PC-9 (cell line): Measurements from ENCODE around the gene HAL. TPM values are rescaled to one million over a fixed set of nuclear protein-coding genes. Genes with fewer than 3 reads are reported as not detected.

Experiments used
- BruUV-seq: library from RNA; stranded (reverse); fragments of 400-500 nt; replicated peaks from 2 replicates; lab custom pipeline; 2021; lab: Mats Ljungman, UMichigan
- CTCF ChIA-PET: fragments of 300-600 bp; sonication (Branson Sonifier 250); formaldehyde crosslinking; loops from one replicate; lab custom pipeline; 2022; ENCODE audit warnings: antibody characterized with exemption; lab: Charles Lee
- POLR2A ChIA-PET: fragments of 300-600 bp; sonication (Branson Sonifier 250); formaldehyde crosslinking; loops from one replicate; lab custom pipeline; 2022; ENCODE audit warnings: antibody characterized with exemption; ENCODE audit not compliant: unreplicated experiment; lab: Charles Lee
- DNase-seq, 2 experiments: peaks; one replicate each; pipeline versions ENCODE4 v3.0.0 to v3.0.0-alpha.2; 2015 to 2022; ENCODE audit warnings: mixed read lengths in 1 of 2
- H2AFZ ChIP-seq: fragments of 200-600 bp; sonication (generic); 2 replicates; pipeline ENCODE4 v1.8.1; 2017; ENCODE audit warnings: antibody characterized with exemption
- H3F3A ChIP-seq: fragments of 200-600 bp; sonication (generic); 2 replicates; pipeline ENCODE4 v1.8.1; 2017; ENCODE audit warnings: antibody characterized with exemption, mild to moderate bottlenecking, low read depth; ENCODE audit not compliant: insufficient read depth
- H3K27ac ChIP-seq: fragments of 200-600 bp; sonication (generic); 2 replicates; pipeline ENCODE4 v1.6.1; 2016; ENCODE audit warnings: mixed run types
- H3K27me3 ChIP-seq: fragments of 200-600 bp; sonication (generic); 2 replicates; pipeline ENCODE4 v1.6.1; 2016; ENCODE audit warnings: low read depth, mixed run types; ENCODE audit not compliant: insufficient read depth
- H3K36me3 ChIP-seq: fragments of 200-600 bp; sonication (generic); 2 replicates; pipeline ENCODE4 v1.6.1; 2016; ENCODE audit warnings: low read depth, mixed run types
- H3K4me1 ChIP-seq: fragments of 200-600 bp; sonication (generic); replicated peaks from 2 replicates; pipeline ENCODE4 v1.6.1; 2016; ENCODE audit warnings: mixed run types; ENCODE audit not compliant: insufficient read depth
- H3K4me2 ChIP-seq: fragments of 200-600 bp; sonication (generic); 2 replicates; pipeline ENCODE4 v1.6.1; 2017; ENCODE audit warnings: mixed run types
- H3K4me3 ChIP-seq: fragments of 200-600 bp; sonication (generic); 2 replicates; pipeline ENCODE4 v1.6.1; 2016; ENCODE audit warnings: mixed run types
- H3K79me2 ChIP-seq: fragments of 200-600 bp; sonication (generic); 2 replicates; pipeline ENCODE4 v1.6.1; 2017; ENCODE audit warnings: low read depth, mixed run types
- H3K9me2 ChIP-seq: fragments of 200-600 bp; sonication (generic); 2 replicates; pipeline ENCODE4 v1.8.1; 2017; ENCODE audit warnings: mild to moderate bottlenecking; ENCODE audit not compliant: insufficient read depth
- H3K9me3 ChIP-seq: fragments of 200-600 bp; sonication (generic); 2 replicates; pipeline ENCODE4 v1.8.1; 2016; ENCODE audit warnings: low read depth; ENCODE audit not compliant: insufficient read depth
- H4K20me1 ChIP-seq: fragments of 200-600 bp; sonication (generic); 2 replicates; pipeline ENCODE4 v1.8.1; 2017; ENCODE audit not compliant: insufficient read depth
- CTCF ChIP-seq: fragments of 200-600 bp; sonication (generic); conservative IDR thresholded peaks from 2 replicates; pipeline ENCODE4 v1.6.1; 2017; ENCODE audit warnings: mixed run types, antibody characterized with exemption, mild to moderate bottlenecking, moderate library complexity
- EZH2 ChIP-seq: fragments of 200-600 bp; sonication (generic); IDR thresholded peaks from 2 replicates; pipeline ENCODE4 v1.8.0; 2017; ENCODE audit warnings: antibody characterized with exemption, low read depth
- intact Hi-C: fragments of 100-400 bp; cut with micrococcal nuclease; formaldehyde crosslinking; loops from one replicate; pipeline ENCODE4 v1.10.0; 2022; ENCODE audit not compliant: unreplicated experiment
- total RNA-seq: library from RNA; stranded (reverse); gene quantifications from 2 replicates; pipeline ENCODE4 v1.2.3, GENCODE V29; 2021

Gene HAL
- total RNA-seq, 1 experiment from 2014 or later = 1.3 TPM

GRCh38 chr12:95953000-95953399 is 43.1 kb downstream of the HAL start:
- H3K27ac ChIP-seq = no peak overlapping the region
- H3K4me3 ChIP-seq = no peak overlapping the region
- no peaks in the 10 kb centered on the region for H3K4me1 ChIP-seq
- TF ChIP-seq EZH2 (no peak), CTCF (no peak)
- no peak overlapping the region for H3K4me2 ChIP-seq
- no peaks in the 10 kb centered on the region for H3K27me3 ChIP-seq
- no peaks in the 10 kb centered on the region for H3K36me3 ChIP-seq
- intact Hi-C loops = no loop called here
- H3K79me2 ChIP-seq = no peaks in the 10 kb centered on the region
- CTCF ChIA-PET = no interaction called here
- no peaks in the 10 kb centered on the region for H3K9me3 ChIP-seq
- BruUV-seq = no TSS peak
- no peaks in the 10 kb centered on the region for H3K9me2 ChIP-seq
- no peak for DNase-seq
- H2AFZ ChIP-seq = no peak overlapping the region
- POLR2A ChIA-PET = interaction anchor here (0.7 kb wide), 1 partner anchor 48 kb away, joined by 8 read pairs; no protein-coding TSS in a partner anchor
- H3F3A ChIP-seq = no peaks in the 10 kb centered on the region
- H4K20me1 ChIP-seq = no peaks in the 10 kb centered on the region

GRCh38 chr12:95951515-95951914 is 44.6 kb downstream of the HAL start:
- CTCF ChIA-PET = no interaction called here
- H3K27ac ChIP-seq = no peak overlapping the region
- no peaks in the 10 kb centered on the region for H3K9me3 ChIP-seq
- H4K20me1 ChIP-seq = no peaks in the 10 kb centered on the region
- POLR2A ChIA-PET = interaction anchor here (0.6 kb wide), 1 partner anchor 9 kb away, joined by 3 read pairs; no protein-coding TSS in a partner anchor
- no peak overlapping the region for H3K4me3 ChIP-seq
- BruUV-seq = no TSS peak
- H3K79me2 ChIP-seq = no peaks in the 10 kb centered on the region
- DNase-seq = no peak
- H3K27me3 ChIP-seq = no peaks in the 10 kb centered on the region
- H3F3A ChIP-seq = no peaks in the 10 kb centered on the region
- TF ChIP-seq EZH2 = no peak
- no peak for TF ChIP-seq CTCF
- no peak overlapping the region for H2AFZ ChIP-seq
- H3K9me2 ChIP-seq = no peaks in the 10 kb centered on the region
- no peak overlapping the region for H3K4me2 ChIP-seq
- H3K36me3 ChIP-seq = no peaks in the 10 kb centered on the region
- intact Hi-C loops = no loop called here
- no peaks in the 10 kb centered on the region for H3K4me1 ChIP-seq

GRCh38 chr12:95949477-95950206 is 46.5 kb downstream of the HAL start:
- ChIA-PET CTCF (no interaction called here), POLR2A (no interaction called here)

More at GRCh38 chr12:95949477-95950206, 46.5 kb downstream of the HAL start:
- no peaks in the 10 kb centered on the region for H3K4me1 ChIP-seq
- H3K9me3 ChIP-seq = no peaks in the 10 kb centered on the region
- no peak for DNase-seq
- no peak overlapping the region for H3K27ac ChIP-seq
- no peak overlapping the region for H3K4me2 ChIP-seq
- H3K36me3 ChIP-seq = no peaks in the 10 kb centered on the region
- BruUV-seq = no TSS peak
- no peaks in the 10 kb centered on the region for H3F3A ChIP-seq
- no peak overlapping the region for H2AFZ ChIP-seq
- no peak overlapping the region for H3K4me3 ChIP-seq
- no peaks in the 10 kb centered on the region for H3K27me3 ChIP-seq
- TF ChIP-seq EZH2 = no peak
- no peak for TF ChIP-seq CTCF
- intact Hi-C loops = no loop called here
- H3K79me2 ChIP-seq = no peaks in the 10 kb centered on the region
- no peaks in the 10 kb centered on the region for H3K9me2 ChIP-seq
- H4K20me1 ChIP-seq = no peaks in the 10 kb centered on the region
